Stimulated activated CD8-positive, alpha-beta memory T cell treated with anti-CD3 and anti-CD28 coated beads, Interleukin-12 subunit alpha, Interleukin-12 subunit beta, amount 100 ng/mL, for 24 hours (primary cell): ENCODE results near the gene LRATD1.

Experiments used
- DNase-seq: peaks from one replicate; pipeline ENCODE4 v3.0.0-alpha.2; 2020; ENCODE audit errors: extremely low read depth

LRATD1 gene

DNA sequence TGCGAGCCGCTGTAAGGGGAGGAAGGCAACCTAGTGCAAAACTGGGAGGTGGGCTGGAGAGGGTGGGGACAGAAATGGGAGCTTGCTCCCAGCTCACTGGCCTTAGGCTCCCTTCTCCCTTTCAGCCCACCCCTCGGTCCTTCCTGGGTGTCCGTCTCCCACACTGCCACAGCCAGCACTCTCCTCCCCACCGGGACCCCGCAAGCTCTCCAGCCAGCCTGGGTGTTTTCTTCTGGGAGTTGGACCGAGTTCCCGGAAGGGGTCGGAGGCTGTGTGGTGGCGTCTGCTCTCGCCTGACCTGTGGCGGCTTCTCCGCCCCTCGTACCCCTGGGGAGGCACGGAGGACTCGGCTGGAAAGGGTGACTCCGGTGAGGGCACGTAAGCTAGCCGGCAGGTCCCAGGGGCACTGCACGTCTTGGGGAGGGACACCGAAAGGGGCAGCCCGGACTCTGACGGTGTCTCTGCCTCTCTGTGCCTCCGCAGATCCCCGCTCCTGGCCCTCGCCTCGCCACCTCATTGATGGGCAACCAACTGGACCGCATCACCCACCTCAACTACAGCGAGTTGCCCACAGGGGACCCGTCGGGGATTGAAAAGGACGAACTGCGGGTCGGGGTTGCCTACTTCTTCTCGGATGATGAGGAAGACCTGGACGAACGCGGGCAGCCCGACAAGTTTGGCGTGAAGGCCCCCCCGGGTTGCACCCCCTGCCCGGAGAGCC lies 1.1 kb downstream of the LRATD1 start:
- DNase-seq = no peak

DNA sequence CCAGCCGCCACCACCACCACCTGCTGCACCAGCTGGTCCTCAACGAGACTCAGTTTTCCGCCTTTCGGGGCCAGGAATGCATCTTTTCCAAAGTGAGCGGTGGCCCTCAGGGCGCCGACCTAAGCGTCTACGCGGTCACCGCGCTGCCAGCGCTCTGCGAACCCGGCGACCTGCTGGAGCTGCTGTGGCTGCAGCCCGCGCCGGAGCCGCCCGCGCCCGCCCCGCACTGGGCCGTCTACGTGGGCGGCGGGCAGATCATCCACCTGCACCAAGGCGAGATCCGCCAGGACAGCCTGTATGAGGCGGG lies 1.6 kb downstream of the LRATD1 start:
- DNase-seq = no peak

GRCh38 chr2:14634489-14635390 lies 2.2 kb downstream of the LRATD1 start:
- no peak for DNase-seq

DNA sequence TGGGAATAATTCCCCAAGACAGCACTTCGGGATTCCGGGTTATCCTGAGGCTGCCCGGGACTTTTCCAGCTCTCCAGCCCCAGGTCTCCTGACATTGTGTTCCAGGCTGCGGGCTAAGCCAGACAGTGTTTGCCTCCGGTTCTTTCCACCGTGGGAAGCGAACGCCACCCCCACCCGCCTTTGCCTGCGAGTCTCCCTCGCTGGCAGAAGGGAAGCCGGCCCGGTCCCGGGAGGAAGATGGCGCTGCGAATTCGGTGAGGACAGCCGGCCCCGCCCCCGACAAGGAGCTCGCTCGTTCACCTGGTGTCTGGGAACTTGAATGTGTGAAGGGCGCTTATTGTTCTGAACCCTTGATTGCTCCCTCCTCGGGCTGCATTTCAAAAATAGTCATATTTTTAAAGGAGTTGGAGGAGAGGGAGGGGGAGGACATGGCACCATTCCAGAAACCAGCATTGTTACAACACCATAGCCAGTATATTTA lies 2.9 kb downstream of the LRATD1 start:
- DNase-seq = no peak

DNA sequence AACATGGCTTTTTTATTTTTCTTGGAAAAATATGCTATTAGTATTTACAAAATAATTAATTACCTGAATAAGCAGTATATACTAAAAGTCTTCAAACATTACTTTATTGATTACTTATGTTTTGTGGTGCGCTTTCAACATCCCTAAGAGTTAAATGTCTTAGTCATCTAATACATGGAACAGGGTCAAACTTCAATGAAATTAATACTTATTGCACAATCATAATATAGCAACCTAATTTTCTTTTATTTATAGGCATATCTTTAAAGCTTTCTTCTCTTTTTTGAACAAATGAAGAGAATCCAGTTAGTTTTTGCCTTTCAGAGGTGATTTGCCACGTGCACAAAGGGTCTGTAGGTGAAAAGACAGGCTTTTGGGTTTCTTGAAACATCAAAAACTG lies 6.0 kb downstream of the LRATD1 start:
- DNase-seq = no peak

DNA sequence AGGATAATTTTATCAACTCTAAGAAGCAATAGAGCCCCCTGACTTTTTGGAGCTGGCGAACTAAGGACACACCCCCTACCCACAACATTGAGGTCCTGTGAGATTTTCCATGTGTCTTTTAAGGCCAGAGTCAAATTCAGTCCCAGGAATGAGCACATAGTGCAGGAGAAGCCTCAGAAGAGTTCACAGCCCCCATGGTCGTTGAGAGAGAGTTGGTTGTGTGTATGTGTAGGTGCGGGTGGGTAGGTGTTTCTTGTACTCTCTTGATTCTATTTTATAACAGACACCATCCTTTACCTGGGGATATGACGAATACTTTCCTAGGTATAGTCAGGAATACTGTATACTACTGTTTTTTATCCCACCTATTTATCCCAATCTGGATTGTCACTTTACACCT lies 8.6 kb downstream of the LRATD1 start:
- no peak for DNase-seq

- DNase-seq = no peak
These were observed 10.0 kb downstream of the LRATD1 start for GRCh38 chr2:14642499-14642898.

GRCh38 chr2:14647714-14648113 lies 15.2 kb downstream of the LRATD1 start:
- no peak for DNase-seq

- DNase-seq = no peak
These were observed 17.5 kb downstream of the LRATD1 start for GRCh38 chr2:14650066-14650465.

DNA sequence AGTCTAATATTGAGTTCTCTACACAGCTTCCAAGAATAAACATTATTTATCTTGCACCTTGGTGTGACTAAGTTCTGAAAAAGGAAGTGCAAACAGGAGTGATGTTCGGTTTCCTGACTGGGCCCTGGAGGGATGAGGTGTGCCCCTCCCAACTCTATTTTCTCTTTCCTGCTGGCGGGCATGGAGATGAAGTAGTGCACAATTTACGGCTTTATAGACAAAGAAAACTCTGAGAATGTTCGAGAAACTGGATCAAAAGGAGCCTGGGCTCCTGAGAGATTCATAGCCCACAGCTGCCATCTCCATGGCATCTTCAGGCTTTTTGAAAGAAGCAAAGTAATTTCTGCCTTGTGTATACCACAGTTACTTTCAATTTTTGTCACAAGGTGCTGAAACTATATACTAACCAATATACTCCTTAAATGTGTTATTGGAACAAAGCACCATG lies 22.3 kb downstream of the LRATD1 start:
- no peak for DNase-seq

GRCh38 chr2:14656146-14656545 lies 23.6 kb downstream of the LRATD1 start:
- no peak for DNase-seq

- DNase-seq = no peak
These were observed 28.6 kb downstream of the LRATD1 start for GRCh38 chr2:14661163-14661562.

DNA sequence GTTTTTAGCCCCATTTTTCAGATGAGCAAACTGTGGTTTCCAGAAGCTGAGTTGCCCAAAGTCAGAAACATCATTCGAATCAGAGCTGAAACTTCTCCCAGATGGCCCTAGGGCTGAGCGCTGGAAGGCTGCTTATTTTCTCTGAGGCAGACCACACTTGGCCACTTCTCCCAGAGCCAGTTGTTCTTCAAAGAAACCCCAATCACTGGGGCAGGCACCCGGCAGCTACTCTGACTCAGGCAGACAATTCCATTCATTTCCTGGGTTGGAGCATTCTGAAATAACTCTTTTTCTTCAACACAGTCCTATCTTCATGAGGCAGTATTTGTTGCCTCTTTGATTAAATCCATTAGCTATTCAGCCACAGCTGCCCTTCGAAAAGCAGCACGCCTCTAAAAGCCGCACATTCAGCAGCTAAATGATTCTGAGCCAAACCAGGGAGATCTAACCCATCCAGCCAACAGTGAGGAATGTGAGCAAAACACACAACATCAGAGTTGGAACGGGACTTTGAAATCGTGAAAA lies 40.9 kb downstream of the LRATD1 start:
- no peak for DNase-seq

GRCh38 chr2:14675489-14675888 lies 43.0 kb downstream of the LRATD1 start:
- no peak for DNase-seq

DNA sequence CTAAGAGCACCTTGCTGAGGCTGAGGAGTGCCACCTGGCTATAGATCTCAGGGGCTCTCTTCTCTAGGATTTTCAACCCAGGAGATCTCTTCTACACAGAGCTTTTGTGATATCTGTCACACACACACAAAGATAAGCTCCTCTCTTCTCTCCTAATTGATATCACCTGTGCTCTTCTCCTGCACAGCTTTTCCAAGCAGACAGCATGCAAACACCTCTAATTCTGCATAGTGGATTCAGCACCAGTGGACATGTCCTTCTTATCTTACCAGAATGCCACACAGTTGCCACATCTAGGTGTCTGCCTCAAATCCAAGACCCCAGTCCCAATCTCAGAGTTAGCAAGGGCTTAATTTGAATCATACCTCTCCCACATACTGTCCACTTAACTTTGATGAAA lies 43.9 kb downstream of the LRATD1 start:
- DNase-seq = no peak

DNA sequence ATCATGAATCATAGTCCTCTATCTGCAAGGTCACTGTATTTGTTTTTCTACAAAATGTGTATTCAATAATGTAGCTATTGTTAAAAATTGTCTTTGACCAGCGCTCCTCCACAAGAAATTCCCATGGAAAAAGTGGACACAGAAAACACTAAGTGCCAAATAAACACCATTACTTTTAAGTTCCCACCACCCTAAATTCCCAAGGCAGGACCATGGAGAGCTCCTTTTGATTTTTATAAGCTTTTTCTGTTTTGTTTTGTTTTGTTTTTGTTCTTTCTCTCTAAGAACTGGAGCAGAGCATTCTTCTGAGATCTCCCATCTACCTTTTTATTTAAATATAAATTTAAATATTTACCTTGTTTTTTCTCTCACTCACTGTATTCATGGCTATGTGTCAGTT lies 44.5 kb downstream of the LRATD1 start:
- no peak for DNase-seq

- no peak for DNase-seq
These were observed 46.2 kb downstream of the LRATD1 start for GRCh38 chr2:14678761-14679160.

DNA sequence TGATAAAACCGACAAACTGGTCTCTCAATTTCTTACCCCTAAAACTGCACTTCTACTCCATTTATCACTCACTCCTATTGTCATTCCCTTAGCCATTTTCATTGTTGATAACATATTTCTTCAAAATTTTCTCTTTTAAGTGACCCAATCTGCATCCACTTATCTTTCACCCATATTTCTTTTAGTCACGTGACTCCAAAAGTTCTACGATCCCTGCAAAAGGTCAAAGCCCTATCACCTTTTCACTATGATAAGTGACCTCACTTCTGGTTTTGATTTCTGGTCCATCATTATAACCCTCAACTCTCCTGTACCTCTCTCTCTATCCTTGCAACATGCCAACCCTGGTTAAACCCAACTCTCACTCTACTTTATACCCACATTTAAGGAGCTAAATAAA lies 49.1 kb downstream of the LRATD1 start:
- DNase-seq = no peak
